Activated CD8-positive, alpha-beta memory T cell treated with anti-CD3 and anti-CD28 coated beads for 4 hours (primary cell): ENCODE data around the gene RASAL1.
A peak's percentile ranks its signal among the peaks of the same experiment; 100 is the strongest.

Experiments
- DNase-seq, 2 donors: peaks; one replicate each; pipeline ENCODE4 v3.0.0-alpha.2; 2020; ENCODE audit warnings: low read depth in 2 of 2

The RASAL1 gene

GRCh38 chr12:113056631-113057488 lies 78.7 kb downstream of the RASAL1 start, which contains the start of gene DTX1:
Gene DTX1, plus strand, starts transcription at chr12:113056730. Its CDS starts 1,463 bp downstream, at chr12:113058193.
- peak in 1 of 2 donors; percentile 5 for DNase-seq

- no peak for DNase-seq
Measured at GRCh38 chr12:113056381-113056630, 79.3 kb downstream of the RASAL1 start.

GRCh38 chr12:113055594-113056380 lies 79.8 kb downstream of the RASAL1 start:
- no peak for DNase-seq

GRCh38 chr12:113054948-113055486 lies 80.5 kb downstream of the RASAL1 start:
- no peak for DNase-seq

- DNase-seq, result no peak
Measured at GRCh38 chr12:113052326-113052725, 83.2 kb downstream of the RASAL1 start.

- no peak for DNase-seq
Measured at GRCh38 chr12:113051759-113052158, 83.8 kb downstream of the RASAL1 start.

GRCh38 chr12:113050795-113051194 lies 84.8 kb downstream of the RASAL1 start:
- DNase-seq, result no peak

GRCh38 chr12:113049976-113050742 lies 85.4 kb downstream of the RASAL1 start:
- no peak for DNase-seq
